Heart right ventricle (tissue), 16 donors: ENCODE measurements around the gene DUOXA1. TPM values are rescaled to one million over a fixed set of nuclear protein-coding genes. Genes with fewer than 3 reads are reported as not detected.

Experiments used
- ATAC-seq, 8 donors: fragments of 200-7000 bp; cut with Tn5 transposase; one replicate each; pipeline ENCODE4 v1.9.1; 2020; ENCODE audit warnings: mild to moderate bottlenecking in 8 of 8, moderate library complexity in 8 of 8, moderate number of reproducible peaks in 1 of 8
- DNase-seq, 2 donors: peaks; one replicate each; pipeline ENCODE4 v3.0.0-alpha.2; 2020
- H3K27ac ChIP-seq, 10 donors: fragments of 200-600 bp; sonication (generic) in 2 of 10; one replicate each; pipeline versions ENCODE4 v1.5.0 to v1.8.0; 2020 to 2022; ENCODE audit warnings: mild to moderate bottlenecking in 3 of 10
- H3K27me3 ChIP-seq, 7 donors: fragments of 200-600 bp; one replicate each; pipeline ENCODE4 v1.8.0; 2021 to 2022; ENCODE audit warnings: mild to moderate bottlenecking in 2 of 7
- H3K36me3 ChIP-seq, 9 donors: fragments of 200-600 bp; sonication (generic) in 1 of 9; one replicate each; pipeline versions ENCODE4 v1.5.0 to v1.8.0; 2020 to 2022; ENCODE audit warnings: mild to moderate bottlenecking in 2 of 9
- H3K4me1 ChIP-seq, 9 donors: fragments of 200-600 bp; sonication (generic) in 1 of 9; one replicate each; pipeline versions ENCODE4 v1.5.0 to v1.8.0; 2020 to 2022; ENCODE audit warnings: mild to moderate bottlenecking in 4 of 9
- H3K4me3 ChIP-seq, 10 donors: fragments of 200-600 bp; sonication (generic) in 2 of 10; one replicate each; pipeline versions ENCODE4 v1.5.0 to v1.8.0; 2020 to 2022; ENCODE audit warnings: mild to moderate bottlenecking in 7 of 10, moderate library complexity in 2 of 10
- H3K9me3 ChIP-seq, 11 donors: fragments of 200-600 bp in 10 of 11; sonication (generic) in 2 of 11; one replicate each; pipeline versions ENCODE4 v1.5.0 to v1.8.0; 2013 to 2022; ENCODE audit warnings: mild to moderate bottlenecking in 2 of 11, control low read depth in 1 of 11, moderate library complexity in 1 of 11
- WGBS, 2 donors: extraction: QIAGEN DNeasy Blood & Tissue Kit; methylation state at CpG; one replicate each; pipeline ENCODE4 v1.1.7; 2013; ENCODE audit warnings: inconsistent platforms in 1 of 2; 5-methylcytosine and 5-hydroxymethylcytosine counted together
- intact Hi-C, 10 donors: fragments of 100-400 bp; cut with DNase I; formaldehyde crosslinking; loops; one replicate each; pipeline versions ENCODE4 v1.11.1 to v1.14.2; 2022
- polyA plus RNA-seq, 2 donors: library from polyadenylated mRNA; stranded (reverse); fragments of 200-250 nt; gene quantifications; one replicate each; pipeline ENCODE4 v1.2.3, GENCODE V29; 2013
- total RNA-seq, 10 donors: library from RNA; stranded (reverse); fragmentation: NEBNext Ultra II Directional in 3 of 10; extraction: Animal tissue kit (Norgen Biotek cat#: 25700) in 3 of 10; gene quantifications; one replicate each; pipeline versions ENCODE4 v1.2.1 to v1.2.4, GENCODE V29; 2021 to 2023
- TF ChIP-seq, protein P1 (sequence below), 9 donors: fragments of 200-600 bp; sonication (generic) in 2 of 9; IDR thresholded peaks; one replicate each; pipeline versions ENCODE4 v1.5.0 to v1.8.0; 2021 to 2022; ENCODE audit warnings: antibody characterized with exemption in 9 of 9, mild to moderate bottlenecking in 5 of 9, moderate library complexity in 1 of 9
- donor health status: Arrhythmogenic right ventricular cardiomyopathy.
- donor health status: ischemic (EF 13 %, LVEDD 7.1; RV severe dilation, severe dysfunction).
- donor health status: healthy with polysubstance abuse.
- donor health status: DM: no; HTN: yes; CAD: no.
- donor health status: DM: no; HTN: no; CAD: no.
- donor health status: ischemic (EF 25% LVEDD 6.9; RV normal size, moderate dysfunction).
- donor health status: ischemic (EF 25% LVEDD 5.7; RV mildly dilated, moderate dysfunction).
- donor health status: healthy.
- donor health status: DM: yes; HTN: yes; CAD: no.
- donor health status: Ischemic cardiomyopathy.
- donor health status: ischemic (EF 35%, LVEDD 5.7; RV mildly dilated, moderate dysfunction).
- donor health status: nonischemic (EF 11% LVEDD 7.7; RV severe dilation, severe dysfunction).
- donor health status: DM: yes; HTN: yes; CAD: no.
- donor health status: PGD.
- donor health status: ischemic (EF 29% LVEDD 5.4; RV normal size, mild dysfunction).
- donor health status: nonischemic (EF 23%, LVEDD 6.1; RV moderate dilation, normal function).

DUOXA1 gene
- total and polyA plus RNA-seq, 12 donors = 0.11 to 1.3 (median 0.47) TPM; not detected in 1

GRCh38 chr15:45168286-45168685, 38.6 kb upstream of the DUOXA1 start:
- H3K27ac ChIP-seq = peak overlapping the region in 7 of 10 donors; percentile 98 to 100 (median 99)
- H3K4me1 ChIP-seq = peaks cover 0 to 34% (median 13%) of the 10 kb centered on the region in 9 donors
- no peaks in the 10 kb centered on the region for H3K27me3 ChIP-seq
- 95 to 100% methylated on average over 4 of the region's 4 CpGs for WGBS, 2 donors
- no peak overlapping the region for H3K4me3 ChIP-seq
- peaks cover 0 to 14% (median 0%) of the 10 kb centered on the region in 9 donors for H3K36me3 ChIP-seq
- intact Hi-C loops = loop anchor here in 6 of 10 donors (5.0 to 10.0 kb wide), 6 partner anchors 34 to 469 kb away; partner anchors contain the start of gene SQOR (in 1 of the 6)
- TF ChIP-seq, protein P1, sequence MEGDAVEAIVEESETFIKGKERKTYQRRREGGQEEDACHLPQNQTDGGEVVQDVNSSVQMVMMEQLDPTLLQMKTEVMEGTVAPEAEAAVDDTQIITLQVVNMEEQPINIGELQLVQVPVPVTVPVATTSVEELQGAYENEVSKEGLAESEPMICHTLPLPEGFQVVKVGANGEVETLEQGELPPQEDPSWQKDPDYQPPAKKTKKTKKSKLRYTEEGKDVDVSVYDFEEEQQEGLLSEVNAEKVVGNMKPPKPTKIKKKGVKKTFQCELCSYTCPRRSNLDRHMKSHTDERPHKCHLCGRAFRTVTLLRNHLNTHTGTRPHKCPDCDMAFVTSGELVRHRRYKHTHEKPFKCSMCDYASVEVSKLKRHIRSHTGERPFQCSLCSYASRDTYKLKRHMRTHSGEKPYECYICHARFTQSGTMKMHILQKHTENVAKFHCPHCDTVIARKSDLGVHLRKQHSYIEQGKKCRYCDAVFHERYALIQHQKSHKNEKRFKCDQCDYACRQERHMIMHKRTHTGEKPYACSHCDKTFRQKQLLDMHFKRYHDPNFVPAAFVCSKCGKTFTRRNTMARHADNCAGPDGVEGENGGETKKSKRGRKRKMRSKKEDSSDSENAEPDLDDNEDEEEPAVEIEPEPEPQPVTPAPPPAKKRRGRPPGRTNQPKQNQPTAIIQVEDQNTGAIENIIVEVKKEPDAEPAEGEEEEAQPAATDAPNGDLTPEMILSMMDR (IDR thresholded peaks at IDR 0.05) = no peak
- no peaks in the 10 kb centered on the region for H3K9me3 ChIP-seq
- ATAC-seq (no peak), DNase-seq (no peak)

DNA sequence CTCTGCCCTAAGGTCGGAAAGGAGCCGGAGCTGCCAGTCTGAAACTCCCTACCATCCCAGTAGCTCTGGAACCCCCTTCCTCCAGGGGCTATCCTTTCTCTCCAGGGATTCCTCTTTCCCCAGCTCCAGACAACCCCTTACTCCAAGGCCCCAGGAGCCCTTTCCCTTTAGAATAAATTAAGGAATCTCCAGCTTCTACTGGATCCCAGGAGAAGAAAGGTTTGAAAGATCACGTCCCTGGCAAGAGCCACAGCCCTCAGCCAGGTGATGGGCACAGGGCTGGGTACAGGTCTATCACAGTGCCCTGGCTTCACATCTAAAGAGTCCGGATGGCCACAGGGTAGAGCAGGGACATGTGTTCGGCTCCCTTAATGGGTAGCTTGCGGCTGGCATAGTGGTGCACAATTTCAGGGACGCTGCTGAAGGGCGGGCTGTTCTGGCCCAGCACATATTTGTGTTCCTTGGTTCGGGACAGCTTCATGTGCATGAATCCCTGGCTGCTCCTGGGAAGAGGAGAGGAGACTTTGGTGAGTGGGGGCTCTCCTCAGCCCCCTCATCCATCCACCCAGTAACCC, 38.0 kb upstream of the DUOXA1 start:
- Histone ChIP-seq H3K36me3 (peaks cover 0 to 8% (median 0%) of the 10 kb centered on the region in 9 donors), H3K9me3 (no peaks in the 10 kb centered on the region), H3K4me3 (peak overlapping the region in 9 of 10 donors; percentile 42 to 92 (median 78)), H3K27ac (peak overlapping the region; percentile 97 to 100 (median 99)), H3K4me1 (peaks cover 0 to 40% (median 16%) of the 10 kb centered on the region in 9 donors), H3K27me3 (no peaks in the 10 kb centered on the region)
- ATAC-seq (peak in 3 of 8 donors; percentile 6 to 16 (median 10)), DNase-seq (no peak)
- 65 to 73% methylated on average over 9 of the region's 9 CpGs for WGBS, 2 donors
- TF ChIP-seq, protein P1 (IDR thresholded peaks at IDR 0.05) = peak in 2 of 9 donors; percentile 3 to 11
- intact Hi-C loops = loop anchor here in 9 of 10 donors (1.0 to 10.0 kb wide), 10 partner anchors 31 to 470 kb away; partner anchors contain the start of gene SQOR (in 1 of the 9)

DNA sequence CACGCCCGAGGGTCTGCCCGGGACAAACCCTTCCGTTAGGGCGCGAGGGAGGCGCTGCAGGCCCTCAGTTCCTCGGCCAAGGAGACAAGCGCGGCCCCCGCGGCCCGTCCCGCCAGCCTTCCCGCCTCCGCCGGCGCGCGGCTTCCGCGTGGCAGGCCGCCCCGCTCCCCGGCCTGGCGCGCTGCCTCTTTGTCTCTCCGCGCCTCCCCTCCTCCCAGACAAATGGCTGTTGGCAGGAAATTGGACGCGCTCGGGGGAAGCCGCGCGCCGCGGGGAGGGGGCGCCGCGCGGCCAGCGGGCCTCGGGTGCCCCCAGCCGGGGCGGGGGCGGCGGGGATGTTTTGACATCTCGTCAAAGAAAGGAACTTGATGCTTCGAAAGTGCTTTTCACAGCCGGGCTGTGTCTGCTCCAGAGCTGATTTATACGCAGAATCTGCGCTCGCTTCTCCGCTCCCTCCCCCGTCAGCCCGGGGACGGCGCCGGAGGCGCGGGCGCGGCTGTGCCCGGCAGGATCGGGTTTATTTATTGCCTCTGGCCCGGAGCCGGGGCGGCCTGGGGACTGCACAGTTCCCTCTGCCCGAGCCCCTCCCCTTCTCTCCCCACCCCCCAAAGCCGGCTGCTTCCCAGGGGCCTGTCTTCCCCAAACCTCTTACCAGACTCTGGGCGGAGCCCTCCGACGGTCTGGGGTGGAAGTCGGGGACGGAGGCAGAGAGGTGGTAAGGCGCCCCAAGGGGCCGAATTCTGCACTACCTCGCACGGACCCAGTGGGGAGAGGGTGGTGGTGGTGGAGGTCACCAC, 37.4 kb upstream of the DUOXA1 start:
- TF ChIP-seq, protein P1 (IDR thresholded peaks at IDR 0.05) = peak in 8 of 9 donors; percentile 53 to 72 (median 64)
- Histone ChIP-seq H3K36me3 (peaks cover 0 to 8% (median 0%) of the 10 kb centered on the region in 9 donors), H3K27me3 (no peaks in the 10 kb centered on the region), H3K27ac (peak overlapping the region; percentile 97 to 100 (median 99)), H3K4me1 (peaks cover 0 to 42% (median 19%) of the 10 kb centered on the region in 9 donors), H3K9me3 (no peaks in the 10 kb centered on the region), H3K4me3 (peak overlapping the region; percentile 42 to 92 (median 78))
- ATAC-seq (peak; percentile 81 to 90 (median 86)), DNase-seq (peak; percentile 86 to 89)
- intact Hi-C loops = loop anchor here in 9 of 10 donors (1.0 to 10.0 kb wide), 11 partner anchors 31 to 470 kb away; partner anchors contain the start of gene SQOR (in 1 of the 9)
- WGBS, 2 donors = 0 to 1% methylated on average over 72 to 79 of the region's 79 CpGs

- no peak for ATAC-seq
Observed at GRCh38 chr15:45165536-45165935, 35.9 kb upstream of the DUOXA1 start.

More at GRCh38 chr15:45165536-45165935, 35.9 kb upstream of the DUOXA1 start:
- H3K4me3 ChIP-seq = no peak overlapping the region
- no peak for DNase-seq
- TF ChIP-seq, protein P1 (IDR thresholded peaks at IDR 0.05) = no peak
- peaks cover 0 to 42% (median 19%) of the 10 kb centered on the region in 9 donors for H3K4me1 ChIP-seq
- H3K27ac ChIP-seq = peak overlapping the region in 5 of 10 donors; percentile 49 to 100 (median 99)
- WGBS, 2 donors = 83 to 91% methylated on average over 4 to 5 of the region's 5 CpGs
- H3K36me3 ChIP-seq = no peaks in the 10 kb centered on the region
- H3K27me3 ChIP-seq = no peaks in the 10 kb centered on the region
- no peaks in the 10 kb centered on the region for H3K9me3 ChIP-seq
- intact Hi-C loops = loop anchor here in 7 of 10 donors (2.0 to 10.0 kb wide), 7 partner anchors 37 to 472 kb away; partner anchors contain the start of gene SQOR (in 1 of the 7)
